ENCODE data around the gene LPP. TPM values are rescaled to one million over a fixed set of nuclear protein-coding genes. Genes with fewer than 3 reads are reported as not detected.

The LPP gene
- total RNA-seq, 4 donors from 2014 or later = 207 to 592 (median 406) TPM

GRCh38 chr3:188739511-188739910 lies 585.6 kb downstream of the LPP start:
- Histone ChIP-seq H3K9me3 (no peaks in the 10 kb centered on the region), H3K36me3 (no peaks in the 10 kb centered on the region), H3K27ac (no peak overlapping the region), H3K4me3 (no peak overlapping the region), H3K4me1 (no peaks in the 10 kb centered on the region), H3K27me3 (no peaks in the 10 kb centered on the region)
- intact Hi-C loops (cut with DNase I; ENCODE audit: low total_unique reads) = no loop called here
- in situ Hi-C loops (cut with MboI; ENCODE audit: low pct_ligation_motif_present in 1 of 4, low pct_unique_long_range_greater_than_20kb in 1 of 4, low sequenced_read_pairs in 3 of 4) = no loop called here
- DNase-seq = no peak
- TF ChIP-seq, protein P1, sequence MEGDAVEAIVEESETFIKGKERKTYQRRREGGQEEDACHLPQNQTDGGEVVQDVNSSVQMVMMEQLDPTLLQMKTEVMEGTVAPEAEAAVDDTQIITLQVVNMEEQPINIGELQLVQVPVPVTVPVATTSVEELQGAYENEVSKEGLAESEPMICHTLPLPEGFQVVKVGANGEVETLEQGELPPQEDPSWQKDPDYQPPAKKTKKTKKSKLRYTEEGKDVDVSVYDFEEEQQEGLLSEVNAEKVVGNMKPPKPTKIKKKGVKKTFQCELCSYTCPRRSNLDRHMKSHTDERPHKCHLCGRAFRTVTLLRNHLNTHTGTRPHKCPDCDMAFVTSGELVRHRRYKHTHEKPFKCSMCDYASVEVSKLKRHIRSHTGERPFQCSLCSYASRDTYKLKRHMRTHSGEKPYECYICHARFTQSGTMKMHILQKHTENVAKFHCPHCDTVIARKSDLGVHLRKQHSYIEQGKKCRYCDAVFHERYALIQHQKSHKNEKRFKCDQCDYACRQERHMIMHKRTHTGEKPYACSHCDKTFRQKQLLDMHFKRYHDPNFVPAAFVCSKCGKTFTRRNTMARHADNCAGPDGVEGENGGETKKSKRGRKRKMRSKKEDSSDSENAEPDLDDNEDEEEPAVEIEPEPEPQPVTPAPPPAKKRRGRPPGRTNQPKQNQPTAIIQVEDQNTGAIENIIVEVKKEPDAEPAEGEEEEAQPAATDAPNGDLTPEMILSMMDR (IDR thresholded peaks at IDR 0.05) = no peak
- TF ChIP-seq POLR2A (IDR thresholded peaks at IDR 0.05) = no peak
- no peak for TF ChIP-seq POLR2AphosphoS5 (IDR thresholded peaks at IDR 0.05)
- no peak for TF ChIP-seq EP300 (IDR thresholded peaks at IDR 0.05; ENCODE audit: low read depth)

DNA sequence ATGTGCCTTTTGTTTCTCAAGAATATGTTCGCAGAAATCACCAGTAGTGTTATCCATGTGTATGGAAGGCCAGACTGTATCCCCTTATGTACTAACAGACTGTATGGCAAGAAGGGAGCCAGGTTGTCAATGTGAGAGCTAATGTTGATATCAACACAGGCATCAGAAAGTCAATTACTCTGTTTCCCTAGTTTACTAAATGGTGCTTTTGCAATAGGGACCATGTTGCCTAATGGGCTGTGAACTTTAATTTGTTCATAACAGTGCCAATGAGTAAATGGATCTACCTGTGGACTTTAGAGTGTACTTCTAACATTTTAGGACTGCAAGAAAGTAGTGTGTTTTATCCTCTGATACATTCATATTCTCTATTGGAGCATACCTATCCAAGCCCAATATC lies 586.1 kb downstream of the LPP start:
- in situ Hi-C loops (cut with MboI; ENCODE audit: low pct_ligation_motif_present in 1 of 4, low pct_unique_long_range_greater_than_20kb in 1 of 4, low sequenced_read_pairs in 3 of 4) = no loop called here
- no peak for DNase-seq
- no peak overlapping the region for H3K27ac ChIP-seq
- H3K4me3 ChIP-seq = no peak overlapping the region
- no peaks in the 10 kb centered on the region for H3K36me3 ChIP-seq
- intact Hi-C loops (cut with DNase I; ENCODE audit: low total_unique reads) = no loop called here
- WGBS, 2 donors (ENCODE audit: low coverage in 1 of 2) = 100% methylated on average over 1 of the region's 1 CpG
- no peaks in the 10 kb centered on the region for H3K27me3 ChIP-seq
- H3K9me3 ChIP-seq = no peaks in the 10 kb centered on the region
- H3K4me1 ChIP-seq = no peaks in the 10 kb centered on the region
- TF ChIP-seq, protein P1 (IDR thresholded peaks at IDR 0.05) = no peak

DNA sequence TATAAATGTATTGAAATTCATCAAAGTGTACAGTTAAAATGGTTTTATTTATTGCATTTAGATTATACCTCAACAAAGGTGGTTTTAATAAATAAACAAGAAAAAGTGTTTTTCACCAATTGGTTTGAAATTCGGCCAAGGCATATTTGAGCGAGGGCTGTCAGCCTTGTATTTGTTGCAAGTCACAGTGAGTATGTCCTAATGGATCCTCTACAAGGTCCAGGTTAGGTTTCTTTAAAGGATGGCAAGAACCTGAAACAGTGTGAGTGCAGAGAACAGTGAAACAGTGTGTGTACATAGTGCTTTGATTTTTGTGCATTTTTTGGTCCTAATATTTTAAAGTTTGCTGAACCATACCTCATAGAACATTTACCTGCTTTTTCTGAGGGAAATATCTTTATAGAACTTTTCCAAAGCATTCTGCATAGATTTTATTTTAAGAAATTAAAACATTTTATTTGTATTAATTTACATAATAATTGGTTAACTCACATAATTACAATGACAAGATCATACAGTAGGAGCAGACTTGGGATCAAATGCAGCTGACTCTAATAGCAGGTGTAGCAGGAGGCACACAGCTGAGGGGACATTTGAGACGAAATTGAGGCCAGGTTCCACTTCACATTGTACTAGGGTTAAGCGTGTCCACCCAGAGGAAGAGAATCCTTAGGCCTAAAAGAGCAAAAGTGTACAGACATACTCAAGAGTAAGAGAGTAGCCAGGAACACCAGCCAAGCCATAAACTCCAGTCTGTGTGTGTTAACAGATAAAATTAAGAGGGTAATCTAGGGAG lies 589.0 kb downstream of the LPP start:
- intact Hi-C loops (cut with DNase I; ENCODE audit: low total_unique reads) = no loop called here
- Histone ChIP-seq H3K4me1 (no peaks in the 10 kb centered on the region), H3K9me3 (no peaks in the 10 kb centered on the region), H3K27me3 (no peaks in the 10 kb centered on the region), H3K36me3 (no peaks in the 10 kb centered on the region), H3K27ac (no peak overlapping the region), H3K4me3 (no peak overlapping the region)
- WGBS, 2 donors (ENCODE audit: low coverage in 1 of 2) = 90 to 95% methylated on average over 4 of the region's 4 CpGs
- in situ Hi-C loops (cut with MboI; ENCODE audit: low pct_ligation_motif_present in 1 of 4, low pct_unique_long_range_greater_than_20kb in 1 of 4, low sequenced_read_pairs in 3 of 4) = no loop called here
- TF ChIP-seq EP300 (IDR thresholded peaks at IDR 0.05; ENCODE audit: low read depth) = no peak
- no peak for DNase-seq

- H3K9me3 ChIP-seq = no peaks in the 10 kb centered on the region
- no peak overlapping the region for H3K27ac ChIP-seq
- no peaks in the 10 kb centered on the region for H3K27me3 ChIP-seq
- H3K4me1 ChIP-seq = no peaks in the 10 kb centered on the region
- 100% methylated on average over 2 of the region's 2 CpGs for WGBS, 2 donors (ENCODE audit: low coverage in 1 of 2)
- DNase-seq = no peak
- no peaks in the 10 kb centered on the region for H3K36me3 ChIP-seq
- no peak overlapping the region for H3K4me3 ChIP-seq
- TF ChIP-seq POLR2AphosphoS5 (IDR thresholded peaks at IDR 0.05) (no peak), EP300 (IDR thresholded peaks at IDR 0.05; ENCODE audit: low read depth) (no peak)
- in situ Hi-C loops (cut with MboI; ENCODE audit: low pct_ligation_motif_present in 1 of 4, low pct_unique_long_range_greater_than_20kb in 1 of 4, low sequenced_read_pairs in 3 of 4) = no loop called here
- intact Hi-C loops (cut with DNase I; ENCODE audit: low total_unique reads) = no loop called here
Measured at GRCh38 chr3:188744166-188744565, 590.2 kb downstream of the LPP start.

DNA sequence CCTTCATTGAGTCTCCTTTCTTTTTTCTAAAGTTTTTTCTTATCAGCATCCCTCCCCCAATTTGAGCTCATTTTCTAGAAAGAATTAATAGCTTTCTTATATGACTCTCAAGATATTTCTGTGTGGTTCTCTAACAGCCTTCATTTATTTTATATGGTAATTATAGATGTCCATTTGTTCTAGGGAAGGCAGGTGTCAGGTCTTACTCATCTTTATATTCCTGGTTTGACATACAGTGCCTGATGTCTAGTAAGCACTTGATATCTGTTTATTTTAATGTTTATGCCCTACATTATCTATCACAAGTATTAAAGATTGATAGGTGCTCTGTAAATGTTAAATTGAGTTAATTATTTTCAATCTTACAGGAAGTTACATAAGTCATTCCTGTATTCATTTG lies 591.1 kb downstream of the LPP start:
- H3K4me3 ChIP-seq = no peak overlapping the region
- no peaks in the 10 kb centered on the region for H3K27me3 ChIP-seq
- DNase-seq = no peak
- intact Hi-C loops (cut with DNase I; ENCODE audit: low total_unique reads) (no loop called here), in situ Hi-C loops (cut with MboI; ENCODE audit: low pct_ligation_motif_present in 1 of 4, low pct_unique_long_range_greater_than_20kb in 1 of 4, low sequenced_read_pairs in 3 of 4) (no loop called here)
- no peak overlapping the region for H3K27ac ChIP-seq
- no peaks in the 10 kb centered on the region for H3K4me1 ChIP-seq
- H3K9me3 ChIP-seq = no peaks in the 10 kb centered on the region
- H3K36me3 ChIP-seq = no peaks in the 10 kb centered on the region
- TF ChIP-seq, protein P1 (IDR thresholded peaks at IDR 0.05) = no peak
- TF ChIP-seq EP300 (IDR thresholded peaks at IDR 0.05; ENCODE audit: low read depth) (no peak), POLR2AphosphoS5 (IDR thresholded peaks at IDR 0.05) (no peak)
